Smooth muscle cell (in vitro differentiated cells): ENCODE data around the gene THAP7. TPM values are rescaled to one million over a fixed set of nuclear protein-coding genes. Genes with fewer than 3 reads are reported as not detected.

Experiments
- DNase-seq: peaks from one replicate; lab custom pipeline; 2025; ENCODE audit not compliant: unreplicated experiment; lab: John Stamatoyannopoulos, UW
- H2AFZ ChIP-seq: fragments of 200-600 bp; sonication (generic); 2 replicates; pipeline ENCODE4 v1.6.0; 2016; ENCODE audit warnings: antibody characterized with exemption, low read depth, mild to moderate bottlenecking
- H3F3A ChIP-seq: fragments of 200-600 bp; sonication (generic); 2 replicates; pipeline ENCODE4 v1.6.0; 2017; ENCODE audit warnings: antibody characterized with exemption, low read depth
- H3K27ac ChIP-seq: fragments of 200-600 bp; sonication (generic); 2 replicates; pipeline ENCODE4 v1.5.1; 2016; ENCODE audit warnings: low read depth, mild to moderate bottlenecking
- H3K27me3 ChIP-seq: fragments of 200-600 bp; sonication (generic); 2 replicates; pipeline ENCODE4 v1.6.1; 2016; ENCODE audit warnings: low read depth, mild to moderate bottlenecking
- H3K36me3 ChIP-seq: fragments of 200-600 bp; sonication (generic); 2 replicates; pipeline ENCODE4 v1.5.1; 2016; ENCODE audit warnings: low read depth
- H3K4me1 ChIP-seq: fragments of 200-600 bp; sonication (generic); 2 replicates; pipeline ENCODE4 v1.5.1; 2016; ENCODE audit warnings: low read depth
- H3K4me2 ChIP-seq: fragments of 200-600 bp; sonication (generic); 2 replicates; pipeline ENCODE4 v1.6.0; 2016; ENCODE audit warnings: mild to moderate bottlenecking
- H3K4me3 ChIP-seq: fragments of 200-600 bp; sonication (generic); 2 replicates; pipeline ENCODE4 v1.5.1; 2016; ENCODE audit warnings: mild to moderate bottlenecking
- H3K79me2 ChIP-seq: fragments of 200-600 bp; sonication (generic); 2 replicates; pipeline ENCODE4 v1.6.0; 2016; ENCODE audit warnings: low read depth, mild to moderate bottlenecking
- H3K9ac ChIP-seq: fragments of 200-600 bp; sonication (generic); 2 replicates; pipeline ENCODE4 v1.6.0; 2016; ENCODE audit warnings: low read depth
- H3K9me3 ChIP-seq: fragments of 200-600 bp; sonication (generic); replicated peaks from 2 replicates; pipeline ENCODE4 v1.5.1; 2016; ENCODE audit warnings: low read depth
- H4K20me1 ChIP-seq: fragments of 200-600 bp; sonication (generic); 2 replicates; pipeline ENCODE4 v1.6.0; 2016; ENCODE audit warnings: low read depth
- CTCF ChIP-seq: fragments of 200-600 bp; sonication (generic); IDR thresholded peaks from 2 replicates; pipeline ENCODE4 v1.5.1; 2017; ENCODE audit warnings: borderline replicate concordance, mild to moderate bottlenecking, antibody characterized with exemption; ENCODE audit not compliant: insufficient read depth, poor library complexity, severe bottlenecking
- WGBS: methylation state at CpG from one replicate; pipeline ENCODE4 v1.1.7; 2016; ENCODE audit warnings: low lambda C conversion rate; 5-methylcytosine and 5-hydroxymethylcytosine counted together
- polyA plus RNA-seq: library from polyadenylated mRNA; unstranded; fragments of >200 nt; fragmentation: Nextera tagmentation; extraction: Ambion mirVana; gene quantifications from 2 replicates; pipeline ENCODE4 v1.2.1, GENCODE V29; 2016
- total RNA-seq: library from RNA; depleted of rRNA; stranded (reverse); fragments of >200 nt; gene quantifications from 2 replicates; pipeline ENCODE4 v1.2.3, GENCODE V29; 2014

Gene THAP7
- total and polyA plus RNA-seq, 2 experiments from 2014 or later: 26.8 to 28.0 TPM

DNA sequence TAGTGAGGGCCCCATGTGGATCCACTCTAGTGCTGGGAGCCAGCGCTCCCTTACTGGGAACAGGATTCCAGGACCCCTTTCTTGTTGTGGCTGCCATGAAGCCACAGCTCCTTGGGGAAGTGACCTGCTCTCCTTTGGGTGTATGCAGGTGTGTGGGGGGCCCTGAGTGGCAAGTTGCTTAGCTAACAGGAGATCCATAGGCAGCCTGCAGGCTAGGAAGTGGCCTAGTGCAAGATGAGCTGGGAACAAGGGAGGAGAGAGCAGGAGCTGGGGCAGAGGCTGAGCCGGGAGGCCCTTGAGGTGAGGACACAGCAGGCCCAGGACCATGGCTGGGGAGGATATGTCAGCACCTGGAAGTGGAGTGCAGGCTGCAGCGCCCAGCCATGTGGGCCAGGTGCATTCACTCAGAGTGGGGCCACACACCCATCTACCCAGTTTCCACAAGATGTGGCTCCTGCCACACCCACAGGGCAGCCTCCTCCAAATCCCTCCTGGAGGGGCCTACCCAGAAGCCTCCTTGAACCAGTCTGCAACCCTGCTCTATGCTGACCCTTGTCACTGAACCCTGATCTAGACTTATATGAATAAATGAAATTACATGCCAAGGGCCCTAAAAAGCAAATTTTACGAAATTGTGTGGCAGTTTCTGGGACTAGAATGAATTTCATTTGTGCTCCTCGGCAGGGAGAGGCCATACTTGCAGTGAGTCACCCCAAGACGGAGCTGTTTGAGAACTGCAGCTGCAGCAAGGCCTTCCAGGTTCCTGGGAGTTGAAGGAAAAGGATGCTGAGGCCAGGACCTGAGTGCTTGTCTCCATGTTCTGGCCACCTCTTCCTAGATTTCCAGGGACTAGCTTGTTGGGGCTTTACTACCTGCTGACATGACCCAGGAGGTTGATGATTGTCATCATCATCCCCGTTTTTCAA, 3.2 kb downstream of the THAP7 start:
- WGBS: 82% methylated on average over 7 of the region's 7 CpGs
- Histone ChIP-seq H3K9me3 (no peaks in the 10 kb centered on the region), H3K27me3 (no peaks in the 10 kb centered on the region), H3K79me2 (peaks cover 9% of the 10 kb centered on the region), H3K4me3 (no peak overlapping the region), H3K9ac (no peak overlapping the region), H3F3A (peaks cover 6% of the 10 kb centered on the region), H3K4me1 (peaks cover 13% of the 10 kb centered on the region), H3K36me3 (no peaks in the 10 kb centered on the region), H3K4me2 (no peak overlapping the region), H2AFZ (no peak overlapping the region), H4K20me1 (no peaks in the 10 kb centered on the region), H3K27ac (no peak overlapping the region)
- DNase-seq: no peak
- TF ChIP-seq CTCF: no peak

DNA sequence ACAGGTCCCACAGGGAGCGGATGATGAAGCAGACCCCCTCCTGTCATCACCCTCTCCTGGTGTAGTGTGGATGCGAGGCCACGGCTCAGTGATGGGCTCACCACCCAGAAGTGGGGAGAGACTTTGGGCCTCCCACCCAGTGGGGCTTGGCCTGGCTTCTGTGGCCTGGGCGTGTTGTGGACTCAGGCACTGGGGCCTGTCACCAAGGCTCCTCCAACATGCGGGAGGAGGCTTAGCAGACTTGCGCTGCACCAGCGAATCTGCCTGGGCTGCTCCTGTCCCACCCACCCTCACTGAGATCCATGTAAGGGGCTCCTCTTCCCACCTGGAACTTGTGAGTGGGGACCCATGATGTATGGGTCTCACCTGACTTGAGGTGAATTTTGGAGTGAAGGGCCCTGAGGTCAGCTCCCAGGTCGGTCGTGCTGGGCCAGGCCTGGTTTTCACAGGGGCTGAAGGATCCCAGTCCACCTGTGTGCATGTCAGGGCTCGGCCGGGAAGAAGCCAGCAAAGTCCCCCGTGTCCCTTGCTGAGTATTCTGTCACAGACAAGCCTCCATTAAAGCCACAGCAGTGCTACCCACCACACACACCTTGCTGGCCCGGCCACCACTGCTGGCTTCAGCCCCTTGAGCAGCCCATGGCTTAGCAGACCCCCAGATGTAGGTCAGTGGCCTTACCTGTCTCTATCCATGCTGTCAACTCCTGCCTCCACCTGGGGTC, 4.2 kb downstream of the THAP7 start:
- TF ChIP-seq CTCF: no peak
- Histone ChIP-seq H3K9ac (no peak overlapping the region), H3K4me1 (peaks cover 8% of the 10 kb centered on the region), H4K20me1 (no peaks in the 10 kb centered on the region), H3K36me3 (no peaks in the 10 kb centered on the region), H3F3A (no peaks in the 10 kb centered on the region), H3K4me2 (no peak overlapping the region), H3K9me3 (no peaks in the 10 kb centered on the region), H3K79me2 (peaks cover 9% of the 10 kb centered on the region), H3K4me3 (no peak overlapping the region), H3K27me3 (no peaks in the 10 kb centered on the region), H2AFZ (no peak overlapping the region), H3K27ac (no peak overlapping the region)
- DNase-seq: no peak
- WGBS: 91% methylated on average over 13 of the region's 13 CpGs

DNA sequence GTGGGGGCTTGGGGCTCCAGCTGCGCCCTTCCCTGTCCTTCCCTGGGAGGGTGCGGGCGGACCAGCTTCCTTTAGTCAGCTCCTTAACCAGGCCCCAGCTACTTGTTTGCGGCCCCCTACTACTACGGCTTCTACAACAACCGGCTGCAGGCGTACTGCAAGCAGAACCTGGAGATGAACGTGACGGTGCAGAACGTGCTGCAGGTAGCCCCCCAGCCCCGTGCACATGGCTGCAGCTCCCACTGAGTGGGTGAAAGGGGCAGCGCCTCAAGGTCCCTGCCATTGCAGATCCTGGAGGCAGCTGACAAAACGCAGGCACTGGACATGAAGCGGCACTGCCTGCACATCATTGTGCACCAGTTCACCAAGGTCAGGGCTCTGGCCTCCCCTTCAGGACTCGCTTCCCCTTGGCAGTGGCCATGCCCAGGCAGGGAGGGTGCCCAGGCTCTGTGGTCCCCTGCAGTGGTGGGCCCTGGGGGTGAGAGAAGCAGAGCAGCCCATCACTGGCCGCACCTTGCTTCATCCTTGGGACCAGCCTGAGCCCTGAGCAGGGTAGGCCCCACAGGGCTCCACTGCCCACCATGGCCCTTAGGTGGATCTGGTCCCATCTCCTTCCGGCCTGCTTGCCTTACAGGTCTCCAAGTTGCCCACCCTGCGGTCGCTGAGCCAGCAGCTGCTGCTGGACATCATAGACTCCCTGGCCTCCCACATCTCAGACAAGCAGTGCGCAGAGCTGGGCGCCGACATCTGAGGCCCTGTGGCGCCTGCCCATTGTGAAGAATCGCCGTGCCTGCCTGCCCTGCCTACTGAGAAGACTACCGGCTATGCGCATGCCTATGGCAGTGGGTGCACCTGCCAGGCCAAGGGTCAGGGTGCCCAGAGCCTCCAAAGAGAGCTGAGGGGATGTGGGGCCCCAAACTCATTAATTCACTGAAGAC, 5.1 kb downstream of the THAP7 start:
- no peaks in the 10 kb centered on the region for H3K36me3 ChIP-seq
- H2AFZ ChIP-seq: no peak overlapping the region
- DNase-seq: no peak
- H4K20me1 ChIP-seq: no peaks in the 10 kb centered on the region
- H3K27me3 ChIP-seq: no peaks in the 10 kb centered on the region
- H3F3A ChIP-seq: no peaks in the 10 kb centered on the region
- peaks cover 9% of the 10 kb centered on the region for H3K79me2 ChIP-seq
- H3K4me1 ChIP-seq: peaks cover 8% of the 10 kb centered on the region
- no peak overlapping the region for H3K4me2 ChIP-seq
- no peak overlapping the region for H3K27ac ChIP-seq
- H3K9me3 ChIP-seq: no peaks in the 10 kb centered on the region
- H3K9ac ChIP-seq: no peak overlapping the region
- WGBS: 98% methylated on average over 27 of the region's 27 CpGs
- H3K4me3 ChIP-seq: no peak overlapping the region
- no peak for TF ChIP-seq CTCF
